Progenitor cell of endocrine pancreas (in vitro differentiated cells): Measurements from ENCODE around the gene ARHGEF10L. TPM values are rescaled to one million over a fixed set of nuclear protein-coding genes. Genes with fewer than 3 reads are reported as not detected.
A peak's percentile ranks its signal among the peaks of the same experiment; 100 is the strongest.

Experiments
- DNase-seq: peaks from one replicate; pipeline ENCODE4 v3.0.0; 2021; ENCODE audit warnings: low spot score; ENCODE audit not compliant: unreplicated experiment
- H3K27ac Mint-ChIP-seq: 2 replicates; pipeline ENCODE4 v1.8.0; 2021; ENCODE audit warnings: mild to moderate bottlenecking, moderate library complexity, mixed read lengths
- H3K27me3 Mint-ChIP-seq: 2 replicates; pipeline ENCODE4 v1.8.0; 2021; ENCODE audit warnings: mixed read lengths
- H3K36me3 Mint-ChIP-seq: 2 replicates; pipeline ENCODE4 v1.8.0; 2022; ENCODE audit warnings: mixed read lengths; ENCODE audit not compliant: insufficient read depth
- H3K4me1 Mint-ChIP-seq: 2 replicates; pipeline ENCODE4 v1.8.0; 2021; ENCODE audit warnings: low read depth, mixed read lengths
- H3K4me3 Mint-ChIP-seq: 2 replicates; pipeline ENCODE4 v1.8.0; 2021; ENCODE audit warnings: low read depth, mild to moderate bottlenecking, moderate library complexity, mixed read lengths
- H3K9me3 Mint-ChIP-seq: 2 replicates; pipeline ENCODE4 v1.8.0; 2021; ENCODE audit warnings: low read depth, mixed read lengths
- total RNA-seq: library from RNA; stranded (reverse); gene quantifications from 2 replicates; pipeline ENCODE4 v1.2.1, GENCODE V29; 2021
- TF ChIP-seq, protein P1 (sequence below): fragments of 200-600 bp; sonication (generic); IDR thresholded peaks from one replicate; pipeline ENCODE4 v1.5.0; 2021; ENCODE audit warnings: antibody characterized with exemption, mild to moderate bottlenecking; ENCODE audit not compliant: unreplicated experiment

The ARHGEF10L gene
- total RNA-seq, 1 donor from 2014 or later = 31.3 TPM

DNA sequence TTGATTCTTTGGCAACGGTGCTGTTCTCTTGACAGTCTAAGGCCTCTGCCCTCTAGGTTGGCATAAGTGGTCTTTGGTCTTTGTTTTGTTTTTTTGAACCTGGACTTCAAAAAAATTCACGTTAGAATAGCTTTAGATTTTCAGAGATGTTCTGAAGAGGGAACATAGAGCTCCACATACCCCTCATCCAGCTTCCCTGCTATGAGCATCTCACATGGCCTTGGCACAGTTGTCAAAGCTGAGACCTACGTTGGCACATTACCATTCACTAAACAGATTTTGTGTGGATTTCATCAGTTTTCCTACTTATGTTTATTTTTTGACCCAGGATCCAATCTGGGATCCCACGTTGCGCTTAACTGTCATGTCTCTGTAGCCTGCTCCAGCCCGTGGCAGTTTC is 60.8 kb downstream of the ARHGEF10L start:
- TF ChIP-seq, protein P1, sequence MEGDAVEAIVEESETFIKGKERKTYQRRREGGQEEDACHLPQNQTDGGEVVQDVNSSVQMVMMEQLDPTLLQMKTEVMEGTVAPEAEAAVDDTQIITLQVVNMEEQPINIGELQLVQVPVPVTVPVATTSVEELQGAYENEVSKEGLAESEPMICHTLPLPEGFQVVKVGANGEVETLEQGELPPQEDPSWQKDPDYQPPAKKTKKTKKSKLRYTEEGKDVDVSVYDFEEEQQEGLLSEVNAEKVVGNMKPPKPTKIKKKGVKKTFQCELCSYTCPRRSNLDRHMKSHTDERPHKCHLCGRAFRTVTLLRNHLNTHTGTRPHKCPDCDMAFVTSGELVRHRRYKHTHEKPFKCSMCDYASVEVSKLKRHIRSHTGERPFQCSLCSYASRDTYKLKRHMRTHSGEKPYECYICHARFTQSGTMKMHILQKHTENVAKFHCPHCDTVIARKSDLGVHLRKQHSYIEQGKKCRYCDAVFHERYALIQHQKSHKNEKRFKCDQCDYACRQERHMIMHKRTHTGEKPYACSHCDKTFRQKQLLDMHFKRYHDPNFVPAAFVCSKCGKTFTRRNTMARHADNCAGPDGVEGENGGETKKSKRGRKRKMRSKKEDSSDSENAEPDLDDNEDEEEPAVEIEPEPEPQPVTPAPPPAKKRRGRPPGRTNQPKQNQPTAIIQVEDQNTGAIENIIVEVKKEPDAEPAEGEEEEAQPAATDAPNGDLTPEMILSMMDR = no peak
- no peak overlapping the region for H3K4me3 Mint-ChIP-seq
- DNase-seq = no peak
- H3K4me1 Mint-ChIP-seq = peaks cover 8% of the 10 kb centered on the region
- H3K36me3 Mint-ChIP-seq = peaks cover 3% of the 10 kb centered on the region
- no peak overlapping the region for H3K27ac Mint-ChIP-seq
- H3K9me3 Mint-ChIP-seq = no peaks in the 10 kb centered on the region
- peaks cover 21% of the 10 kb centered on the region for H3K27me3 Mint-ChIP-seq

DNA sequence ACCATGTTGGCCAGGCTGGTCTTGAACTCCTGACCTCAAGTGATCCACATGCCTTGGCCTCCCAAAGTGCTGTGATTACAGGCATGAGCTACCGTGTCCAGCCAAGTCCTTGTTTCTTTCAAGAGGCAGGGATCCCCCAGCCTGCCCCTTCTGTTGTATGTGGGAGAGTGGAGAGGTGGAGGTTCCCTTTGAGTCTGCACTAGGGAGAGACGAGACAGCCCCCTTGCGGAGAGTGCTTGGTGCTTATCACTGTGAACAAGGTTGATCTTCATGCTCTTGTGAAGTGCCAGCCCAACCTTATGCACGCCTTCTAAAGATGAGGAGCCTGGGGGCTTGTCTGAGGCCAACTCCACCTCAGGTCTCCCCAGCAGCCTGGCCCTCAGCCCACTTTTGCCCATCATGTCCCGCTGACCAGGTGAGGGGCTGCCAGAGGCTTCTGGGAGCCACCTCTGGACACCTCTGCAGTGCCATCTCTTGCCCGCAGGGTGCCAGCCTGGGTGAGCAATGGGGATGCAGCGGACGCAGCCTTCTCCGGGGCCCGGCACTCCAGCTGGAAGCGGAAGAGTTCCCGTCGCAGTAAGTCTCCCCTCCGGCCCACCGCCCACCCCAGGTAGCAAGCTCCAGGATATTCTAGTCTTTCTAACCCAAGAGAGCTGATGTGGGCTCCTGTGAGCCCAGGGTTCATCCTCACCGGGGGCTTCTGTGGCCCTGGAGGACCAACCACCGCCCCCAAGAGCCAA is 62.3 kb downstream of the ARHGEF10L start:
- DNase-seq = no peak
- peaks cover 3% of the 10 kb centered on the region for H3K36me3 Mint-ChIP-seq

GRCh38 chr1:17603091-17603841 is 63.8 kb downstream of the ARHGEF10L start:
- H3K4me1 Mint-ChIP-seq = no peaks in the 10 kb centered on the region
- no peak overlapping the region for H3K4me3 Mint-ChIP-seq
- H3K9me3 Mint-ChIP-seq = no peaks in the 10 kb centered on the region
- H3K27me3 Mint-ChIP-seq = peaks cover 15% of the 10 kb centered on the region
- TF ChIP-seq, protein P1 = no peak
- DNase-seq = no peak
- peaks cover 3% of the 10 kb centered on the region for H3K36me3 Mint-ChIP-seq
- no peak overlapping the region for H3K27ac Mint-ChIP-seq

More for the DNA sequence above, 62.3 kb downstream of the ARHGEF10L start:
- H3K27me3 Mint-ChIP-seq = peaks cover 16% of the 10 kb centered on the region
- H3K4me3 Mint-ChIP-seq = no peak overlapping the region
- peaks cover 5% of the 10 kb centered on the region for H3K4me1 Mint-ChIP-seq
- no peaks in the 10 kb centered on the region for H3K9me3 Mint-ChIP-seq
- no peak overlapping the region for H3K27ac Mint-ChIP-seq
- TF ChIP-seq, protein P1 = no peak

- TF ChIP-seq, protein P1 = no peak
- H3K36me3 Mint-ChIP-seq = peaks cover 6% of the 10 kb centered on the region
- H3K9me3 Mint-ChIP-seq = no peaks in the 10 kb centered on the region
- H3K4me1 Mint-ChIP-seq = no peaks in the 10 kb centered on the region
- H3K27ac Mint-ChIP-seq = no peak overlapping the region
- H3K4me3 Mint-ChIP-seq = no peak overlapping the region
- no peak for DNase-seq
- peaks cover 4% of the 10 kb centered on the region for H3K27me3 Mint-ChIP-seq
These were observed 66.3 kb downstream of the ARHGEF10L start for GRCh38 chr1:17605582-17606344.

GRCh38 chr1:17606826-17607440 is 67.4 kb downstream of the ARHGEF10L start:
- Mint-ChIP-seq H3K27me3 (no peaks in the 10 kb centered on the region), H3K36me3 (peaks cover 3% of the 10 kb centered on the region), H3K4me3 (no peak overlapping the region), H3K4me1 (no peaks in the 10 kb centered on the region), H3K27ac (no peak overlapping the region), H3K9me3 (no peaks in the 10 kb centered on the region)
- TF ChIP-seq, protein P1 = peak; percentile 95
- peak; percentile 68 for DNase-seq
